Endothelial cell (in vitro differentiated cells): ENCODE data around the gene PRDM2. TPM values are rescaled to one million over a fixed set of nuclear protein-coding genes. Genes with fewer than 3 reads are reported as not detected.

Experiments
- DNase-seq: peaks from one replicate; pipeline ENCODE4 v3.0.0; 2021; ENCODE audit warnings: low spot score
- H3K27ac Mint-ChIP-seq: one replicate; pipeline ENCODE4 v1.8.0; 2021; ENCODE audit warnings: mixed read lengths, inconsistent platforms; ENCODE audit not compliant: unreplicated experiment
- H3K27me3 Mint-ChIP-seq: one replicate; pipeline ENCODE4 v1.8.0; 2021; ENCODE audit warnings: mild to moderate bottlenecking, moderate library complexity, mixed read lengths, inconsistent platforms; ENCODE audit not compliant: unreplicated experiment
- H3K36me3 Mint-ChIP-seq: one replicate; pipeline ENCODE4 v1.8.0; 2021; ENCODE audit warnings: mild to moderate bottlenecking, low read depth, mixed read lengths, inconsistent platforms; ENCODE audit not compliant: unreplicated experiment
- H3K4me1 Mint-ChIP-seq: one replicate; pipeline ENCODE4 v1.8.0; 2021; ENCODE audit warnings: mild to moderate bottlenecking, mixed read lengths, inconsistent platforms; ENCODE audit not compliant: unreplicated experiment
- H3K4me3 Mint-ChIP-seq: one replicate; pipeline ENCODE4 v1.8.0; 2021; ENCODE audit warnings: mild to moderate bottlenecking, mixed read lengths, inconsistent platforms; ENCODE audit not compliant: unreplicated experiment
- H3K9me3 Mint-ChIP-seq: one replicate; pipeline ENCODE4 v1.8.0; 2021; ENCODE audit warnings: mixed read lengths, inconsistent platforms; ENCODE audit not compliant: unreplicated experiment
- total RNA-seq: library from RNA; stranded (reverse); fragmentation: NEBNext Ultra II Directional; extraction: Animal tissue kit (Norgen Biotek cat#: 25700); gene quantifications from one replicate; pipeline ENCODE4 v1.2.1, GENCODE V29; 2021; ENCODE audit not compliant: unreplicated experiment
- TF ChIP-seq, protein P1 (sequence below): fragments of 200-600 bp; sonication (generic); IDR thresholded peaks from one replicate; pipeline ENCODE4 v1.5.0; 2021; ENCODE audit warnings: antibody characterized with exemption; ENCODE audit not compliant: unreplicated experiment

The PRDM2 gene
- total RNA-seq, 1 donor from 2014 or later: 49.7 TPM

DNA sequence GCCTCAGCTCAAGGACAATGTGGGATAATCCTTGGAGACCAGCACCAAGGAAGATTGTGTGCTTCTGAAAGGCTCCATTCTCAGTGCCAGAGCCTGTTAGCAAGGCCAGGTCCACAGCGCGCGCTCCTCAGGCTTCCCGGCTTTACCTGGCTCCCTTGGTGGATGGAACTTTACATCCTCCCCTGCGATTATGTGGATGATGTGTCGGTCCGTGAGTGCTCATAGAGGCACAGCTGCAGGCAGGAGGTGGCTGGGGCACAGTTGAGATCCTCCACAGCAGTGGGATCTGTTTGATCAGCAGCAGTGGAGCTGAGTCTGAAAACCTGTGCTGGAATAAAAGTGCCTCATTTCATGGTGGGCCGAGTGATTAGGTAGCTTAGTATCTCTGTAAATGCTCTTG, 62.7 kb downstream of the PRDM2 start:
- no peaks in the 10 kb centered on the region for H3K36me3 Mint-ChIP-seq
- DNase-seq: no peak
- no peak overlapping the region for H3K4me3 Mint-ChIP-seq
- H3K27ac Mint-ChIP-seq: no peak overlapping the region
- peaks cover 2% of the 10 kb centered on the region for H3K4me1 Mint-ChIP-seq
- no peaks in the 10 kb centered on the region for H3K27me3 Mint-ChIP-seq
- no peaks in the 10 kb centered on the region for H3K9me3 Mint-ChIP-seq
- TF ChIP-seq, protein P1, sequence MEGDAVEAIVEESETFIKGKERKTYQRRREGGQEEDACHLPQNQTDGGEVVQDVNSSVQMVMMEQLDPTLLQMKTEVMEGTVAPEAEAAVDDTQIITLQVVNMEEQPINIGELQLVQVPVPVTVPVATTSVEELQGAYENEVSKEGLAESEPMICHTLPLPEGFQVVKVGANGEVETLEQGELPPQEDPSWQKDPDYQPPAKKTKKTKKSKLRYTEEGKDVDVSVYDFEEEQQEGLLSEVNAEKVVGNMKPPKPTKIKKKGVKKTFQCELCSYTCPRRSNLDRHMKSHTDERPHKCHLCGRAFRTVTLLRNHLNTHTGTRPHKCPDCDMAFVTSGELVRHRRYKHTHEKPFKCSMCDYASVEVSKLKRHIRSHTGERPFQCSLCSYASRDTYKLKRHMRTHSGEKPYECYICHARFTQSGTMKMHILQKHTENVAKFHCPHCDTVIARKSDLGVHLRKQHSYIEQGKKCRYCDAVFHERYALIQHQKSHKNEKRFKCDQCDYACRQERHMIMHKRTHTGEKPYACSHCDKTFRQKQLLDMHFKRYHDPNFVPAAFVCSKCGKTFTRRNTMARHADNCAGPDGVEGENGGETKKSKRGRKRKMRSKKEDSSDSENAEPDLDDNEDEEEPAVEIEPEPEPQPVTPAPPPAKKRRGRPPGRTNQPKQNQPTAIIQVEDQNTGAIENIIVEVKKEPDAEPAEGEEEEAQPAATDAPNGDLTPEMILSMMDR: no peak

DNA sequence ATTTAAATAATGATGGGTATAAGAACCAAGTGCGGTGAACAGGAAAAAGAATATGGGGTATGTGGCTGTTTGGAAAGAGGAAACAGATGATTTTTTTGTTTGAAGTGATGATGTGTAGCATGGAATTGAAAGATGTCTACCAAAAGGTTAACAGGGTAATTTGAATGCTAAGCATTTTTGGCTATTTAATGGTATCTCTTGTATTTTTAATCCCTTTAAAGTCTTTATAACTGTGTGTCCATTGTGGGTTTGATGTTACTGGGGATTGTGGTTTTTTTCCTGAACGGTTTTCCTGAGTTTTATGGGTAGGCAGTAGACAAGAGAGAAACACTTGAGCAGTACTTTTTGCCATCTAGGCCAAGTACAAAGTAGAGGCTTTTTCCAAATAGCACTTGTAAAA, 63.2 kb downstream of the PRDM2 start:
- Mint-ChIP-seq H3K27ac (no peak overlapping the region), H3K4me3 (no peak overlapping the region), H3K4me1 (peaks cover 2% of the 10 kb centered on the region), H3K9me3 (no peaks in the 10 kb centered on the region), H3K27me3 (no peaks in the 10 kb centered on the region), H3K36me3 (no peaks in the 10 kb centered on the region)
- DNase-seq: no peak
- TF ChIP-seq, protein P1: no peak

DNA sequence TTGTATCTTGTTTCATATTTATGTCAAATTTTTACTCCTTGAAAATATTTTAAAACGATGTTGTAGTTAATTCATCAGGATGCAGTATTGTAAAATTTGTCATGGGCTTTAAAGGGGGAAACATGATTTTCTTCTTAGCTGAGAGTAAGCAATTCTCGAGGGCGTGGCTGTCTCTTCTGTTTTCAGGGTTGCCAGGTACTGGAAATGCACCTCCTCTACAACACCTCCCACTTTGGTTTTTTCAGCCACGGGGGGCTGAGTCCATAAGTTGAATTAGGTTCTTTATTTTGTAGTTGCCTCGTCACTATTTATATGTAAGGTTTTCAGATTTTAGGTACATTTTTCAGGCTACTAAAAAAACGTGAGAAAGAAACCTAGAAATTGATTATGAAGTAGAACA, 64.0 kb downstream of the PRDM2 start:
- no peaks in the 10 kb centered on the region for H3K36me3 Mint-ChIP-seq
- no peaks in the 10 kb centered on the region for H3K27me3 Mint-ChIP-seq
- TF ChIP-seq, protein P1: no peak
- DNase-seq: no peak
- H3K9me3 Mint-ChIP-seq: no peaks in the 10 kb centered on the region
- H3K4me1 Mint-ChIP-seq: peaks cover 2% of the 10 kb centered on the region
- H3K4me3 Mint-ChIP-seq: no peak overlapping the region
- H3K27ac Mint-ChIP-seq: no peak overlapping the region

DNA sequence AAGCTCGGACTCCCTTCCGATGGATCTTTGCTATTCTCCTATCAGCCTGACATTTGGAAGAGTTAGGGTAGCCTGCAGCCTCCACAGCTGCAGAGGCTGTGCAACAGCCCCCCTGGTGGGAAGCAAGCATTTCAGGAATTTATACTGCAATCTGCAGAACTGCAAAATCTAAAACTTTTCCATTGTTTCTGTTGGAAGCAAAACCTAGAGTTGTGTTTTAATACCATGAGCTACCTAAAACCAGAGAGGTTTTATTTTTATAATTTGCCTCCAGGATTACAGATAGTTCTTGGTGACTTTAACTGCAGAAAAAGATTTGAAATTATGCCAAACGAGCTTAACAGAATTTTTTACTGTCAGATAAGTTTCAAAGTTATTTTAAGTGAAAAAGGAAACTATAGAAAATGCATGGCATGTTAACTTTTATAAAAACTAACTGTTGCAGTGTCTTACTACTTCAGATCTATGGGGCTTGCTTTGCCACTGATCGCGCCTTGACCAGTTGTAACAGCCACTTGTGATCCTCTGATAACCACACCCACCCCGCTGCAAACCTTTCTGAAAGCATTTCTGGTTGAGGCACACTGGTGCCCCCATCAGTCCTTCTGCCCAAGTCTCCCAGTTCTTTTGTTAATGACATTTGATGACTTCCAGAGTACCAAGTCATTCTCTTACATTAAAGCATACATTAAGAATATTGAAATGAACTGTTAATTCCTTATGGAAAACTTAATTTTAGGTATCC, 64.8 kb downstream of the PRDM2 start:
- H3K27me3 Mint-ChIP-seq: no peaks in the 10 kb centered on the region
- DNase-seq: no peak
- H3K4me3 Mint-ChIP-seq: no peak overlapping the region
- no peak overlapping the region for H3K27ac Mint-ChIP-seq
- peaks cover 2% of the 10 kb centered on the region for H3K4me1 Mint-ChIP-seq
- H3K9me3 Mint-ChIP-seq: no peaks in the 10 kb centered on the region
- TF ChIP-seq, protein P1: no peak
- no peaks in the 10 kb centered on the region for H3K36me3 Mint-ChIP-seq
